Sciatic nerve (tissue), 2 donors: ENCODE results near the gene CYP2D6. TPM values are rescaled to one million over a fixed set of nuclear protein-coding genes. Genes with fewer than 3 reads are reported as not detected.
"Not testable (repeated sequence)": the region's sequence is repeated elsewhere in the genome, so short reads cannot be mapped to it uniquely, and the experiment has no call there.

Source experiments
- ATAC-seq: fragments of 200-7000 bp; cut with Tn5 transposase; one replicate; pipeline ENCODE4 v1.9.1; 2020; ENCODE audit warnings: mild to moderate bottlenecking, moderate library complexity
- DNase-seq: peaks from one replicate; pipeline ENCODE4 v3.0.0-alpha.2; 2020; ENCODE audit warnings: low spot score
- intact Hi-C: fragments of 100-400 bp; cut with DNase I; formaldehyde crosslinking; loops from one replicate; pipeline ENCODE4 v1.14.2; 2022
- total RNA-seq: library from RNA; stranded (reverse); fragmentation: NEBNext Ultra II Directional; extraction: Animal tissue kit (Norgen Biotek cat#: 25700); gene quantifications from one replicate; pipeline ENCODE4 v1.2.1, GENCODE V29; 2021
- donor health status: DM: no; HTN: no; CAD: no.
- donor health status: DM: no; HTN: no; CAD: no.

The CYP2D6 gene
- total RNA-seq, 1 donor from 2014 or later = 2.0 TPM

GRCh38 chr22:42111798-42112197, 18.8 kb downstream of the CYP2D6 start:
- DNase-seq (no peak), ATAC-seq (no peak)
- intact Hi-C loops = no loop called here

GRCh38 chr22:42108848-42109247, 21.8 kb downstream of the CYP2D6 start:
- ATAC-seq = no peak
- intact Hi-C loops = no loop called here
- no peak for DNase-seq

GRCh38 chr22:42104332-42104860, 26.2 kb downstream of the CYP2D6 start:
- ATAC-seq, intact Hi-C loops, DNase-seq: not testable (repeated sequence)

GRCh38 chr22:42101199-42101598, 29.4 kb downstream of the CYP2D6 start:
- intact Hi-C loops = no loop called here
- no peak for ATAC-seq

GRCh38 chr22:42091455-42091782, 39.2 kb downstream of the CYP2D6 start:
- ATAC-seq = no peak
- intact Hi-C loops = loop anchor here (10.0 kb wide), 1 partner anchor 343 kb away; the partner anchor contains the start of gene NFAM1
- DNase-seq = no peak

More at GRCh38 chr22:42101199-42101598, 29.4 kb downstream of the CYP2D6 start:
- no peak for DNase-seq

GRCh38 chr22:42090596-42091454, 39.8 kb downstream of the CYP2D6 start, which contains the start of gene NDUFA6:
NDUFA6 (minus strand) TSS chr22:42090772; CDS start chr22:42090744, 28 bp downstream.
- peak; percentile 98 for DNase-seq
- peak; percentile 98 for ATAC-seq
- intact Hi-C loops = loop anchor here (10.0 kb wide), 1 partner anchor 344 kb away; the partner anchor contains the start of gene NFAM1

GRCh38 chr22:42086051-42086450, 44.6 kb downstream of the CYP2D6 start:
- ATAC-seq (no peak), DNase-seq (no peak)
- intact Hi-C loops = no loop called here

- DNase-seq (peak; percentile 39), ATAC-seq (no peak)
- intact Hi-C loops = no loop called here
Observed at GRCh38 chr22:42084874-42085273, 45.7 kb downstream of the CYP2D6 start.

GRCh38 chr22:42083119-42083518, 47.5 kb downstream of the CYP2D6 start:
- peak; percentile 30 for DNase-seq
- intact Hi-C loops = no loop called here
- ATAC-seq = no peak

GRCh38 chr22:42080287-42080686, 50.3 kb downstream of the CYP2D6 start:
- ATAC-seq (peak; percentile 5), DNase-seq (peak; percentile 61)

GRCh38 chr22:42079319-42080251, 51.0 kb downstream of the CYP2D6 start, which contains the start of gene SMDT1:
SMDT1 (plus strand) TSS chr22:42079700; CDS start chr22:42079769, 69 bp downstream.
- DNase-seq (peak; percentile 100), ATAC-seq (peak; percentile 94)
- intact Hi-C loops = no loop called here

More at GRCh38 chr22:42080287-42080686, 50.3 kb downstream of the CYP2D6 start:
- intact Hi-C loops = no loop called here

GRCh38 chr22:42078469-42079318, 51.9 kb downstream of the CYP2D6 start:
- ATAC-seq (peak; percentile 31), DNase-seq (no peak)
- intact Hi-C loops = no loop called here

- ATAC-seq (no peak), DNase-seq (peak; percentile 59)
- intact Hi-C loops = no loop called here
Observed at GRCh38 chr22:42077486-42078125, 53.0 kb downstream of the CYP2D6 start.

- peak; percentile 64 for DNase-seq
- ATAC-seq = no peak
- intact Hi-C loops = no loop called here
Observed at GRCh38 chr22:42076764-42077485, 53.7 kb downstream of the CYP2D6 start.
